Epithelial cell of alveolus of lung (primary cell): ENCODE measurements around the gene ELAVL1. TPM values are rescaled to one million over a fixed set of nuclear protein-coding genes. Genes with fewer than 3 reads are reported as not detected.

Experiments used
- total RNA-seq: library from RNA; depleted of rRNA; stranded (reverse); fragments of >200 nt; gene quantifications from 2 replicates; pipeline ENCODE4 v1.2.1, GENCODE V29; 2015

Gene ELAVL1
- 51.3 and 54.5 TPM in 2 replicates for total RNA-seq

GRCh38 chr19:8005534-8006256 lies at the start of gene ELAVL1:
TSS of gene ELAVL1 (minus strand) at chr19:8005641. CDS start at chr19:7991815, 13,826 bp downstream.

DNA sequence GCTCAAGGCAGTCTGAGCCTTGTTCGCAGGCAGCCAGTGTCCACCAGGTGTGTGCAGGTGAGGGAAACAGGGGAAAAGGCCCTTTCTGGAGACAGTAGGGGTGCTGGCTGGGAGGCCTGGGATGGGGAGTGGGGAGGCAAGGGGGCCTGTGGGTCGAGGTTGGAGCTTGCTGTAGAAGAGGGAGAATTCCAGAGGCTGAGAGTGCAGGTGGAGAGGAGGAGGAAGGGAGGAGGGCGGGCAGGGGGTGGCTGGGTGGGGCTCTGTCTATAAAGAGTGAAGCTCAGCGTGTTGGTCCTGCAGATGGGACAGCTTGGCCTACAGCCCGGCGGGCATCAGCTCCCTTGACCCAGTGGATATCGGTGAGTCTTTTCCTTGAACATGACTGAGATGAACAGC lies 47.0 kb upstream of the ELAVL1 start, which contains the start of gene CCL25:
Gene CCL25, plus strand, starts transcription at position 297 of the 396 bp plus-strand sequence. CDS start 290 bp downstream, outside the sequence.

DNA sequence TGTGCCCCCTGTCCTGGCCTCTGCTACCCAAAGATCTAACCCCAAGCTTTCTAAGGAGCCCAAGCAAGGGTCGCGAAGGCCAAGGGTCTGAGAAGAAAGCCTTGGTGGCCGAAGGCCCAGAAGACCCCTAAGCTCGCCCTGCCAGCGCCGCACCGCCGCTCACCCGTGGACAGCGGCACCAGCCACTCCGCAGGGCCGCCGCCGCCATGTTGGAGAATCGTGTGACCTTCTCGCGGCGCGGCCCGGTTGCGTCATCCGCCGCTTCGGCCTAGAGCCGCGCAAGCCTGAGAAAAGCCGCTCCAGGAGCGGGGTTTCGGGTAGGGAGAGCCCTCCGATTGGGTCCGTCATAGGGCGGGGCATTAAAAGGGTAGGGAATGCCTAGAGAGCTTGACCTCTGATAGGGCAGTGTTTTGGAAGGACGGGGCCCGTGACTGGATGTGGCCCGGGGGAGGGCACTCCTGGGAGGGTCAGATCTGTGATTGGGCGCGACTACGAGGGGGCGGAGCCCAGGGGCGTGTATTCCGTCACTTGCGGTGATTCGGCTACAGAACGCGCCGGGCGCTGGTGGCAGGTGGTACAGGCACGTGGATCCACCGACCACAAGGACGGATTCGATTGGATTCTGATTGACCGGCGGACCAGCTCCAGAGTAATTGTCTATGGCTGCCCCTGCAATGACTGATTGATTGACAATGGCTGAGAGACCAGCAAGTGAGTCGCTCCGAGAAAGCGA lies 61.8 kb downstream of the ELAVL1 start, which contains the start of gene TIMM44:
Gene TIMM44, minus strand, starts transcription at position 223 of the 733 bp plus-strand sequence. Its CDS starts 15 bp downstream, at position 208.

GRCh38 chr19:7926021-7926726 lies 79.3 kb downstream of the ELAVL1 start, which contains the start of gene CTXN1:
TSS of gene CTXN1 (minus strand) at chr19:7926135. CDS start at chr19:7925538, 597 bp downstream.

GRCh38 chr19:7919610-7920518 lies 85.6 kb downstream of the ELAVL1 start, which contains the start of gene SNAPC2:
TSS of gene SNAPC2 (plus strand) at chr19:7920338. CDS start at chr19:7920367, 29 bp downstream.

GRCh38 chr19:7914598-7915045 lies 90.8 kb downstream of the ELAVL1 start, which contains the start of gene TGFBR3L:
TSS of gene TGFBR3L (plus strand) at chr19:7914830.

Other genes starting within 250 kb of the ELAVL1 start
- not detected in 2 replicates for gene CLEC4M, start 242.4 kb downstream of the ELAVL1 start, total RNA-seq
- gene EVI5L, start 175.4 kb downstream of the ELAVL1 start, total RNA-seq, result 13.8 and 15.0 TPM in 2 replicates
- not detected in 2 replicates for gene PRR36, start 131.3 kb downstream of the ELAVL1 start, total RNA-seq
- 3.5 and 5.7 TPM in 2 replicates for gene LRRC8E, start 117.1 kb downstream of the ELAVL1 start, total RNA-seq
- gene MAP2K7, start 101.8 kb downstream of the ELAVL1 start, total RNA-seq, result 10.0 and 17.1 TPM in 2 replicates
- gene TGFBR3L, start 90.8 kb downstream of the ELAVL1 start, total RNA-seq, result 6.3 and 8.9 TPM in 2 replicates
- 46.0 and 47.4 TPM in 2 replicates for gene SNAPC2, start 85.3 kb downstream of the ELAVL1 start, total RNA-seq
- gene CTXN1, start 79.5 kb downstream of the ELAVL1 start, total RNA-seq, result 4.3 and 7.1 TPM in 2 replicates
- gene TIMM44, start 62.0 kb downstream of the ELAVL1 start, total RNA-seq, result 48.3 and 50.6 TPM in 2 replicates
- gene CCL25, start 47.1 kb upstream of the ELAVL1 start, total RNA-seq, result not detected in 2 replicates
- not detected in 2 replicates for gene FBN3, start 144.0 kb upstream of the ELAVL1 start, total RNA-seq
- 4.4 and 20.1 TPM in 2 replicates for gene CERS4, start 203.7 kb upstream of the ELAVL1 start, total RNA-seq